ENCODE measurements around the gene ZNF76. TPM values are rescaled to one million over a fixed set of nuclear protein-coding genes. Genes with fewer than 3 reads are reported as not detected.

Gene ZNF76
- total RNA-seq, 1 donor from 2014 or later, result 35.3 TPM

DNA sequence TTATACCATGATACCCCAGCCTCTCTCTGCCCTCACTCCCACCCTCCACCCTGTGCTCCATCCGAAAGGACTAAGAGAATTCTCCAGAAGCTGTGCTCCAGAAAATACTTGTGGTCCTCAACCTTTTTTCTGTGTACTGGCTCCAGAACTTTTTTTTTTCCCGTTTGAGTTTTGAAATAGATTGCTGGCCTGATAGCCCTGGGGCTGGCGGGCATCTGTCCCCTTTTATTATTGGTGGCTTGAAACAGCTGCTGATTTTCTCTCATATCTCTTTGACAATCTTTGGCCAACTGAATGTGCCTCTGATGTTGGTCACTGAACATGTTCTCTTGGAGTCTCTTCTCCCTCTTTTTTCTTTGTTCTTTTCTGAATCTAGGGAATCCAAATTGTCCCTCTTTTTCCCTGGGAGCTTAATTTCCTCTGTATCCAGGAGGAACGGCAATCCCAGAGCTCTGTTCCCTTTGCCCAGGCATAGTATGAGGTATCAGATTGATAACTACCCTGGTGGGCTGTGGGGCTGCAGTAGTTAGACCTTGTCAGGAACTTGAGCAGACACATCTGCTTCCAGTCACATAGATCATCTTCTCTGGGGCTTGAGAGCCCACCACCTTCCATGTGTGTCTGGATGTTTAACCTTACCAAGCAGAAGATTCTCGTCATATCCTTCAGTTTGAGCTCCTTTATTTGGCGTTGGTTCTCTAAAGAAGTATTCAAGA lies 84.5 kb downstream of the ZNF76 start:
- intact Hi-C loops (cut with DNase I), result no loop called here
- no peak for DNase-seq
- ATAC-seq (ENCODE audit: poor library complexity), result no peak

Other genes starting within 250 kb of the ZNF76 start
- gene TCP11, start 118.4 kb upstream of the ZNF76 start, total RNA-seq, result not detected
- gene SCUBE3, start 45.8 kb upstream of the ZNF76 start, total RNA-seq, result 9.7 TPM
- 0.97 TPM for gene DEF6, start 38.1 kb downstream of the ZNF76 start, total RNA-seq
- 12.8 TPM for gene PPARD, start 82.8 kb downstream of the ZNF76 start, total RNA-seq
- gene FANCE, start 192.6 kb downstream of the ZNF76 start, total RNA-seq, result 3.4 TPM
- 535 TPM for gene RPL10A, start 208.7 kb downstream of the ZNF76 start, total RNA-seq
- 25.4 TPM for gene TEAD3, start 237.3 kb downstream of the ZNF76 start, total RNA-seq